Muscle of arm (tissue), 12 donors: ENCODE results near the gene CLCN1. TPM values are rescaled to one million over a fixed set of nuclear protein-coding genes. Genes with fewer than 3 reads are reported as not detected.

Experiments used
- DNase-seq: peaks from one replicate; pipeline ENCODE4 v3.0.0-alpha.2; 2013
- polyA plus RNA-seq, 12 donors: library from polyadenylated mRNA; unstranded; fragments of 120-200 nt; gene quantifications; one replicate each; pipeline ENCODE4 v1.2.1, GENCODE V29; 2013; ENCODE audit not compliant: insufficient read length in 12 of 12

The CLCN1 gene
- polyA plus RNA-seq, 12 donors = 0.36 to 4.5 (median 1.9) TPM; not detected in 2

DNA sequence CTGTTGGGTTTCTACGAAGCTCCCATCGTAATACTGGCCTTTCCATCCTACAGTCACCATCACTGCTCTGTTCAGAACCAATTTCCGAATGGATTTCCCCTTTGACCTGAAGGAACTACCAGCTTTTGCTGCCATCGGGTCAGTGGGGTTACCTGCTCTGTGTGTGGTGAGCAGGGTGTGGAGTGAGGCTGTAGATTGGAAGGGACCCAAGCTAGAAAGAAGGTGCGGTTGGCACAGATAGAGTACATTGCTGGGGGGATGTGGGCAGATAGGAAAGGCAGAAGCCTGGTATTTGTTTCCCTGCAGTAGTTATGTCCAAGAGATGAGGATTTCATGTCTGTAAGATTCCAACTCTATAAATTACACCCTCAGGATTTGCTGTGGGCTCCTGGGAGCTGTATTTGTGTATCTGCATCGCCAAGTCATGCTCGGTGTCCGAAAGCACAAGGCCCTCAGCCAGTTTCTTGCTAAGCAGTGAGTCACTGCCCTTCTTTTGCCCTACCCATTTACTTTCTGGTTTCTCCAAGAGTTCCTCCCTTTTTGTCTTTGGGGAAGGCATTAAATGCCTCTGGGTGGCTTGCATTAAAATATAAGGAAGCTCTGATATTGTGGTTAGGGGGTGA is 15.4 kb downstream of the CLCN1 start:
- no peak for DNase-seq

DNA sequence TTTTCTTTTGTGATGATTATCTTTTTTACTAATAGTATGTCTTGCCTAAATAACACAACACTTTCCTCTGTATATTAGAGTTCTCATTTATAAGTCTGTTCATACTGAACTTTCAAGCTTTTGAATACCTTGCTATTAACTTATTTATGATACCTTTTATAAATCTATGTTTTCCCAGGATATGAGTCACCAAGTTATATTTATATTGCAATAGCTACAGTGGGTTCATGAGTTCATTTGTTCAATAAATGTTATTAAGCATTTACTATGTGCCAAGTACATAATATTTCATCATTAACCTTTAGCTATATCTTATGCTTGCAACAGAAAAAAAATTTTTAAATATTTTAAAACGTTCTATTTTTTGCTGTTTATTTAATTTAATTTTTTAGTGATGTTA is 18.3 kb downstream of the CLCN1 start:
- no peak for DNase-seq

- DNase-seq = no peak
Observed at GRCh38 chr7:143337216-143337615, 21.3 kb downstream of the CLCN1 start.

DNA sequence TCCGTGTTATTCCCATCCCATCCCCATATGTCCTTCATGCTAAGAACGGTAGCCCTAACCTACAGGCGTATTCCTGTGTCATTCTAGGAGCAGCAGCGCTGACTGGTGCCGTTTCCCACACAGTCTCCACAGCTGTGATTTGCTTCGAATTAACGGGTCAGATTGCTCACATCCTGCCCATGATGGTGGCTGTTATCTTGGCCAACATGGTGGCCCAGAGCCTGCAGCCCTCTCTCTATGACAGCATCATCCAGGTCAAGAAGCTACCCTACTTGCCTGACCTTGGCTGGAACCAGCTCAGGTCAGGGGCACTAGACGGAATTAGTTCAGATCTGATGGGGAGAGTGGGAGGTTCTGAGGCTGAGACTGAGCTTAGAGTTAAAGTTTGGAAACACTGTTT is 25.9 kb downstream of the CLCN1 start:
- DNase-seq = no peak

DNA sequence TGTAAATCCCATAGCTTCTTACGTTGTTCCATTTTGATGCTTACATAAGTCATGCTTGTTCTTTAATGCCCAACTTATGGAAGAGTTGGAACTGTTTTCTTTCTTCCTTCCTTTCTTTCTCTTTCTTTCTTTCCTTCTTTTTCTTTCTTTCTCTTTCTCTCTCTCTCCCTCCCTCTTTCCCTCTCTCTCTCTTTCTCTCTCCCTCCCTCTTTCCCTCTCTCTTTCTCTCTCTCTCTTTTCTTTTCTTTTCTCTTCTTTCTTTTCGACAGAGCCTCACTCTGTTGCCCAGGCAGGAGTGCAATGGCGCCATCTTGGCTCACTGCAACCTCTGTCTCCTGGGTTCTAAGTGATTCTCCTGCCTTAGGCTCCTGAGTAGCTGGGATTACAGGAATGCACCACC is 27.7 kb downstream of the CLCN1 start:
- no peak for DNase-seq

- no peak for DNase-seq
Observed at GRCh38 chr7:143345428-143345900, 29.6 kb downstream of the CLCN1 start.

GRCh38 chr7:143346018-143346417 is 30.1 kb downstream of the CLCN1 start:
- no peak for DNase-seq

DNA sequence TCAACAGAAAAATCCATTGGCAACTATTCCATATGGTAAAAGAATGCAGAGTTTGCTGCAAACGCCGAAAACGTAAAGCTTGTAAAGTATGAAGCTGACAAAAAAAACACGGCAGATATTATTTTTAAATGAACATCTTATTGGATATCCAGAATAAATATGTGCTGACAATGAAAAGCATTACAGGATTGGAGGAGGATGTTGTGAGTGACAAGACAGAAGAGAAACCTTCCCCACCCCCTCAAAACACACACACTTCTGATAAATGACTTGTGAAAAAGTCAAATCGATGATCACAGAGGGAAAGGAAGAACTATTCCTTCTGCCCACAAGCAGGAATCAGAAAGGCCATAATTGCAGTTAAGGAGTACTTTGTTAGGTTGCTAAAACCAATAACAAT is 32.0 kb downstream of the CLCN1 start:
- no peak for DNase-seq

DNA sequence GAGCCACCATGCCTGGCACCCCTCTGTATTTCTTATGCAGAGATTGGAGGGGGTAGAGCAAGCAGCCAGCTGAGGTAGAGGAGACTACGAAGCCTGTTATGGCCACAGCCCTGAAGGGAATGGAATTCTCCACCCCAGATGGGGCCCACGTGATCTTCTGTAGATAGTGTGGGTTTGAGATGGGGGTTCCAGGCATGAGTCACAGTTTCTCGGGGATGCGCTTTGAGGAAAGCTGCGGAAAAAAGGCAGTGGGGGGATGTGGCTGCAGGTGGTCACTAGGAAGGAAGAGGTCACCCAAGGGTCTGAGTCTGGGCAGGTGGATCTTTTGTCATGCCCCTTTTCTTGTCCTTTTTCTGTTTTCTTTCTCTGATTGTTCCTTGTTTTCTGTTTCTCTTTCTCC is 35.1 kb downstream of the CLCN1 start:
- DNase-seq = no peak

GRCh38 chr7:143351574-143351973 is 35.7 kb downstream of the CLCN1 start:
- DNase-seq = no peak

DNA sequence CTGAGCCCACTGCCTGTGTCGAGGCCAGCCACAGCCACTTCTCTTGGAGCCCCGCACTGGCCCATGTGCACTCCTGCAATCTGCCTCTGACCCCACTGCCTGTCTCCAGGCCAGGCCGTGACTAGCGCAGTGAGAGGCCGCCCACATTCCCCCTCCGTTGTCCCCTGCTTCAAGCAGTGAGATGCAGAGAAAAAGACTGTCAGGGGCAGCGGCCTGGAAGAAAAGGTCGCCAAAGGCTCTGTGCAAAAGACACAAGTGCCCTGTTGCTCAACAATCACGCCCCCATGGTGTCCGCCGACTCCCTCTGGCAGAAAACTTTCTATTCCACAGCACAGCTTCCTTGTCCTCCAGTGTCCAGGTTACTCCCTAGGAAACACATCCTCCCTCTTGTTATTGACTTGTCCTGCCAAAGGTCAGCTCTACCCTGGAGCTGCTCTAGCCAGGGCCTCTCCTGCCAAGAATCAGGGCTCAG is 36.7 kb downstream of the CLCN1 start:
- DNase-seq = no peak

DNA sequence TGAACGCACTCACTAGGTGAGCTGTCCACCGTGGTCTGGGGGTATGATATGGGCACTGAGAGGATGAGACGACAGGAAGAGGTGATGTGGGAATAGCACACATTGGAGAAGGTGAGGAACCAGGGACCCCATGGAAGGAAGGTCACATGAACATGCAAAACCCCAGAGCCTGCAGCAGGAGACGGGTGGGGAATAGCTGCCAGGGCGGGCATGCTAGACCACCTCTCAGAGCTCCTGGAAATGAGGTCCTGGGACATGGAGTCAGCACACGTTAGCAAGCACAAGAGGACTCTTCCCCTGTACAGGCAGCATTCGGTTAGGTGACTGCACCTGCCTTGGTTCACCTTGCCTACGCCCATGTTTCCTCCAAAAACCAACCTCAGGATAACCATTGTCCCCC is 38.5 kb downstream of the CLCN1 start:
- no peak for DNase-seq

DNA sequence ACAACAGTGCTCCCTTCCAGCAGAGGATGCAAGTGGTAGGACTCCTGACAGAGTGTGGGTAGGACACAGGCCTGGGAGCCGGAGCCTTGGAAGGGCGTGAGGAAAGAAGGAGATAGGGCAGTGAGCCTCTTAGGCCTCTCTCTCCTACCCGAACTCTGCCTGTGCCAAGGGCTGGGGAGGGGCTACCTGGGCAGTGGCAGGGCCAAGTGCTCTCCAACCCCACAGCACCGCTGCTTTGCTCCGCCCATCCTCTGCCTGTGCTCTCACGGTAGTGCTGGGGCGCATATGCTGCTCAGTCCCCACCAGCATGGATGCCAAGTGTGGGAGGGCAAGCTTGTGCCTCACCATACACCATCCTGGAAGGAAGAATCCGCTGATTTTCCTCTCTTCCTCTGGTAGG is 39.1 kb downstream of the CLCN1 start:
- no peak for DNase-seq

DNA sequence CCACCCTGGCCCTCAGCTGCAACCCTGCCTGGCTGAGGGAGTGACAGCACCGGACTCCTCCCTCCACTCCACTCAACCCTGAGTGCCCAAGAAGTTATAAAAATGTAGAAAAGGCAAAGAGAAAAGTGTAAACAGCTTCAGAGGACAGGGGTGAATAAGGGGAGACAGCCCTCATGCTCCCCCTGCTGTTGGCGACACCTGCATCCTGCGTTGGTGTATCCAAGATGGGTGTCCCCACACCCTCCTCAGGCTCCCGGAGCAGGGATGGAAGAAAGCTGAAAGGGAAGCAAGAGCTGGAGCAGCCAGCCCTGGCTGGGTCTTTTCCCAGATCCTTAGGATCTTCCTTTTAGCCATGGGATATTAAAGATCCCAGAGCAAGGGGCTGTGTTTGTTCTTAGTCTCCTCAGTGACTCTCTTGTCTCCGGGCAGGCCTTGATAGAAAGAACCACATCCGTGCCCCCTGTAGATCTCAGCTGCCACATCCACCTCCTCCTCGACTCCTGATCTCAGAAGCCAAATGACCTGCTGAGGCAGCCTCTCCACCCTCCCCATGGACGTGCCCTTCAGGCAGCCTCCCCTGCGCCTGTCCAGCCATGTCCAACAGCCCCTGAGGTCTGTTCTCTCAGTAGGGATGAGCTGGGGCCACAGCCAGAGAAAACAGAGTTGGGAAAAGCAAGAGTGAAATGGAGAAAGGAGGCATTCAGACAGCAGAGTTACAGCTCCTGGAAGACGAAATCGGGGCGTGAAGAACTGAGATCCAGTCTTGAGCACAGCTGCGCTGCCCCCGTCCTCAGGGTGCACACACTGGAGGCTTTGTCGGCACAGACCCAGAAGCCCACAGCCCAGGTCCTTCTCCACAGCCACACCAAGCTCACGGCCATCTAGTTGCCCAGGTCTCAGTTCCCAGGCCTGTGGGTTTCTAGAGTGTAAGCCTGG is 39.8 kb downstream of the CLCN1 start:
- no peak for DNase-seq

DNA sequence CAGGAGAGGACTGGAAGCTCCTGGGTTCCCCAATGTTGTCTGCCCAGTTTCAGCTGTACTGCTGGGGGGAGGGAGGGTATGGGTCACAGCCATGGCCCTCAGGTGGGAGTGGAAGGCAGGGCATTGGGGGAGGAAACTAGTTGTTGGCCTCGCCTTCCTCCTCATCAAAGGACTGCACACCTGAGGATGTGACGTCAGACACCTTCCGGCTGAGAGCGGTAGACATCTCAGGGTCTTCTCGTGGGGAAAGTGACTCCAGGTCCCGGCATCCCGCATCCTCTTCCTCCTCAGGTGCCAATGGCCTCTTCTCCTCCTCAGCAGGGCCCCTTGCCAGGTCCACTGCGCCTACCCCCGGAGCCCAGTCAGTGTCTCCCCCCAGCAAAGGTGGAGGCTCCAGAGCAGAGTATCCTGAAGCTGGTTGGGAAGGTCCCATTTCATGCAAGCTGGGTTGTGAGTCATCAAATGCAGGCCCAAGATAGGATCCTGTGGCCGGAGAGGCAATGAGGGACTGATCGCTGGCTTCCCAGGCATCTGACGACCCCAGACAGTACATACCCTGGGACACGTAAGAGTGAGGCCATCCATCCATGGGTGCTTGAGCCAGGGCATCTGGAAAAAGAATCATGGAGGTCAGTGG is 40.6 kb downstream of the CLCN1 start:
- DNase-seq = no peak

DNA sequence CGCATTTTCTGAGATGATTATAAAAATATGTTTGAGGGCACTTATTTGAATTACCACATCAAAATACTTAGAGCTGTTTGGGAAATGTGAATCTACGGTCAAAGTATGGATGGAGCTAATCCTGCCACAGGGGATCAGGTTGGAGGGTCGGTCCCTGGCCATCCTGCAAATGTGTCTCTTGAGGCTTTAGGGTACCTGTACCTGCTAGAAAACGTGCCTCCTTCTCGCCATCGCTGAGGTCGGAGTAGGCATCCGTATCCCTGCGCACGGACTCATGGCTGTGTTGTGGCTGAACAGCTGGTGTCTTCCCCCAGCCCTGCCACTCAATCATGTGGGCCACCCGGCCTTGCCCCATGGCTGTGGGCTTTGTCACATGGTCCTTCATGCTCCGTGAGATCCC is 42.7 kb downstream of the CLCN1 start:
- no peak for DNase-seq

DNA sequence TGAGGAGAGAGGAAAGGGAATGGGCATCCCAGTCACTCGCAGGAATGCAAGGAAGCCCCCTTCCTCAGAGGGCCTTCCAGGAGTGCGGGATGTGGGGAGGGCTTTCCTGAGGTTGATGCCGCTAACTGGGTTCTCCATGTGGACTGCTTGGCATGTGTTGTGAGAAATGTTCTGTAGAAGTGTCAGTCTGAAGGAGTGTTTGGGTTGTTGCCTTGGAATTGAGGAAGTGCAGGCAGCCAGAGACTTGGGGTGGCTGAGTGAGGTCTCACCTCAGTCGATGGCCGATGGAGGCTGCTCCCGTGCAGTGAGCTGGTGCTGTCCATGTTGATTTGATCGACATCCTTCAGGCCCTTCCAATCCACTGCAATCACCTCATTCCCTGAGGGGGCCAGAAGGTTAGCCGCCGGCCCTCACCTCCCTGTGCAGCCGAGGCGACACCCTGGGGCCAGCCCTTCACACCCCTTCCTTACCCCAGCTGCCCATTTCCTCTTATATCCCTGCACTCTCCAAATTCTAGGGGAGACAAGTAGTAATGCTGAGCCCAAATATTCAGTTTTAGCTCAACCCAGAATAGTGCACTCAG is 44.0 kb downstream of the CLCN1 start:
- DNase-seq = no peak

- DNase-seq = no peak
Observed at GRCh38 chr7:143360788-143361551, 45.1 kb downstream of the CLCN1 start.

GRCh38 chr7:143361552-143362130 is 45.7 kb downstream of the CLCN1 start:
- DNase-seq = no peak

GRCh38 chr7:143362131-143363015 is 46.5 kb downstream of the CLCN1 start, which contains the start of gene FAM131B:
Gene FAM131B (minus strand): TSS chr7:143362713. CDS start chr7:143362603, 110 bp downstream.
- no peak for DNase-seq
